ENCODE results near the gene SLC17A7. TPM values are rescaled to one million over a fixed set of nuclear protein-coding genes. Genes with fewer than 3 reads are reported as not detected.

SLC17A7 gene
- total RNA-seq, 2 donors from 2014 or later, result 0.54 to 2.8 TPM

DNA sequence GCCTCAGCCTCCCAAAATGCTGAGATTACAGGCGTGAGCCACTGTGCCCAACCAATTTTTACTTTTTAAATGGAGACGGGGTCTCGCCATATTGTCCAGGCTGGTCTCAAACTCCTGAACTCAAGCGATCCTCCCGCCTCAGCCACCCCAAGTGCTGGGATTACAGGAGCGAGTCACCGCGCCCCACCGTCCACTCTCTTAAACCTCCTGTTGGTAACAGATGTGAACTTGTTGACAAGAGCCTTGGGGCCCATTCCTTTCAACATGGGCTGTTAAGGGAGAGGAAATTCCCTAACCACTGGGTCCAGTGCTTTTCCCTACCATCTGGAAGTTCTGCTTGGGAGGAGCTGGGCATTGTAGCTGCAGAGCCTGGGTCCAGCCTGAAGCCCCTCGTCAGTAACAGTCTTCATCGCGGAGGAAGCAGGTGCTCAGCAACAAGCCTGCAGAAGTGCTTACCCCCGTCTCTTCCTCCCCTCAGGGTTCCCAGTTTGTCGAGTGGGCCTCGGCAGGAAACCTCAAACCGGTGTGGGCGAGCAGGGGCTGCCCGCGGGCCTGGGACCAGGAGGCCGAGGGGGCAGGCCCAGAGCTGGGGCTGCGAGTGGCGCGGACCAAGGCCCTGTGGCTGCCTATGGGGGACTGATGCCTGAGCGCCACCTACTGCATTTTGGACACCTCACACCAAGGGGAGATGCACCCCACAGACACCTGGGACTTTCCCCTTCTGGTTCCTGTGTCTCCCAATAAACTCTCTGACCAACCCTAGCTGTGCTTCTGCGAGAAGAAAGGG lies 28.7 kb upstream of the SLC17A7 start:
- no peaks in the 10 kb centered on the region for H3K27me3 ChIP-seq (replicated peaks; ENCODE audit: insufficient read depth)
- TF ChIP-seq, protein P1, sequence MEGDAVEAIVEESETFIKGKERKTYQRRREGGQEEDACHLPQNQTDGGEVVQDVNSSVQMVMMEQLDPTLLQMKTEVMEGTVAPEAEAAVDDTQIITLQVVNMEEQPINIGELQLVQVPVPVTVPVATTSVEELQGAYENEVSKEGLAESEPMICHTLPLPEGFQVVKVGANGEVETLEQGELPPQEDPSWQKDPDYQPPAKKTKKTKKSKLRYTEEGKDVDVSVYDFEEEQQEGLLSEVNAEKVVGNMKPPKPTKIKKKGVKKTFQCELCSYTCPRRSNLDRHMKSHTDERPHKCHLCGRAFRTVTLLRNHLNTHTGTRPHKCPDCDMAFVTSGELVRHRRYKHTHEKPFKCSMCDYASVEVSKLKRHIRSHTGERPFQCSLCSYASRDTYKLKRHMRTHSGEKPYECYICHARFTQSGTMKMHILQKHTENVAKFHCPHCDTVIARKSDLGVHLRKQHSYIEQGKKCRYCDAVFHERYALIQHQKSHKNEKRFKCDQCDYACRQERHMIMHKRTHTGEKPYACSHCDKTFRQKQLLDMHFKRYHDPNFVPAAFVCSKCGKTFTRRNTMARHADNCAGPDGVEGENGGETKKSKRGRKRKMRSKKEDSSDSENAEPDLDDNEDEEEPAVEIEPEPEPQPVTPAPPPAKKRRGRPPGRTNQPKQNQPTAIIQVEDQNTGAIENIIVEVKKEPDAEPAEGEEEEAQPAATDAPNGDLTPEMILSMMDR (IDR thresholded peaks at IDR 0.05), result no peak
- no peaks in the 10 kb centered on the region for H3K36me3 ChIP-seq
- H3K9me3 ChIP-seq, result no peaks in the 10 kb centered on the region
- H3K4me3 ChIP-seq, result no peak overlapping the region
- ATAC-seq (ENCODE audit: insufficient number of reproducible peaks, low FRiP score, low read depth) (no peak), DNase-seq (ENCODE audit: low spot score) (no peak)
- no peak overlapping the region for H3K27ac ChIP-seq
- H3K4me1 ChIP-seq (ENCODE audit: control insufficient read depth in 1 of 2, low read depth in 2 of 2), result peaks cover 4 to 14% of the 10 kb centered on the region in 2 donors

DNA sequence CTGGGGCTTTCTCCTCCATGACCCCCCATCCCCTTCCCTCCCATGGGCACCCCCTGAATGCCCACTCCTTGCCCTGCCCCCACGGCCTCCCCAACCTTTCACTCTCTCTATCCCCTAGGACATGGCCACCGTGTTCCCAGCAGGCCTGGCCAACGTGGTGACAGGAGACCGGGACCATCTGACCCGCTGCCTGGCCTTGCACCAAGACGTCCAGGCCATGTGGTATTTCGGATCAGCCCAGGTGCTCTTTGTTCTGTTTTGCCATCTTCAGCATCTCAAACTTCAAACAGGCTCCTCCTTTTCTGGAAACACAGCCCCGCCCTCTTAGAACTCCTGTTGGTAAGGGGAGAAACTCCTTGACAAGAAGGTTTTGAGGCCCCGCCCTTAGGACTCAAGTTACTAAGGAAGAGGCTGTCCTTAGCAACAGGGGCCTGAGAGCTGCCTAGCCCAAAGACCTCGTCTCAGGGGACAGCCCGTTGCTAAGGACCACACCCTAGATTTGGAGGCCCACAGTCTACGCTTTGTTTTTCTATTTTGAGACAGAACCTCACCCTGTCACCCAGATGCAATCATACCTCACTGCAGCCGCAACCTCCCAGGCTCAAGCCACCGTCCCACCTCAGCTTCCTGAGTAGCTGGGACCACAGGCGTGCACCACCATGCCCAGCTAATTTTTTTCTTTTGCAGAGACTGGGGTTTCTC lies 27.6 kb upstream of the SLC17A7 start:
- DNase-seq (ENCODE audit: low spot score), result peak; percentile 31
- Histone ChIP-seq H3K9me3 (no peaks in the 10 kb centered on the region), H3K4me1 (ENCODE audit: control insufficient read depth in 1 of 2, low read depth in 2 of 2) (peaks cover 4 to 7% of the 10 kb centered on the region in 2 donors), H3K4me3 (no peak overlapping the region), H3K27ac (peak overlapping the region in 1 of 2 donors; percentile 11), H3K36me3 (no peaks in the 10 kb centered on the region), H3K27me3 (replicated peaks; ENCODE audit: insufficient read depth) (no peaks in the 10 kb centered on the region)
- TF ChIP-seq, protein P1 (IDR thresholded peaks at IDR 0.05), result no peak
- peak; percentile 24 for ATAC-seq (ENCODE audit: insufficient number of reproducible peaks, low FRiP score, low read depth)

DNA sequence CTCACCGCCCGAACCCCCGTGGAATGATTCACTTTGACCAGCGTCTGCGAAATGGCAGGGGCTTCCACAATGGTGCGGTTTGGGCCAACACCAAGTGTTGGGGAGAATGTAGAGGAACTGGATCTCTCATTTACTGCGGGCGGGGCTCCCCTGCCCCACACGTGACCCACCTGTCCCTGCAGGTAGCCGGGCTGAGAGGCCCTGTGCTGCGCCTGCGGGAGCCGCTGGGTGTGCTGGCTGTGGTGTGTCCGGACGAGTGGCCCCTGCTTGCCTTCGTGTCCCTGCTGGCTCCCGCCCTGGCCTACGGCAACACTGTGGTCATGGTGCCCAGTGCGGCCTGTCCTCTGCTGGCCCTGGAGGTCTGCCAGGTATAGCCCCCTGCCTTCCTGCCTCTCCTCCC lies 26.9 kb upstream of the SLC17A7 start:
- Histone ChIP-seq H3K36me3 (no peaks in the 10 kb centered on the region), H3K9me3 (no peaks in the 10 kb centered on the region), H3K27me3 (replicated peaks; ENCODE audit: insufficient read depth) (no peaks in the 10 kb centered on the region), H3K27ac (peak overlapping the region in 1 of 2 donors; percentile 11), H3K4me1 (ENCODE audit: control insufficient read depth in 1 of 2, low read depth in 2 of 2) (no peaks in the 10 kb centered on the region), H3K4me3 (no peak overlapping the region)
- ATAC-seq (ENCODE audit: insufficient number of reproducible peaks, low FRiP score, low read depth) (no peak), DNase-seq (ENCODE audit: low spot score) (no peak)
- TF ChIP-seq, protein P1 (IDR thresholded peaks at IDR 0.05), result no peak

- Histone ChIP-seq H3K4me3 (no peak overlapping the region), H3K9me3 (no peaks in the 10 kb centered on the region), H3K36me3 (peaks cover 4% of the 10 kb centered on the region), H3K27ac (no peak overlapping the region), H3K27me3 (replicated peaks; ENCODE audit: insufficient read depth) (no peaks in the 10 kb centered on the region), H3K4me1 (ENCODE audit: control insufficient read depth in 1 of 2, low read depth in 2 of 2) (no peaks in the 10 kb centered on the region)
- ATAC-seq (ENCODE audit: insufficient number of reproducible peaks, low FRiP score, low read depth), result no peak
- TF ChIP-seq, protein P1 (IDR thresholded peaks at IDR 0.05), result no peak
- DNase-seq (ENCODE audit: low spot score), result no peak
Measured at GRCh38 chr19:49465371-49465770, 24.0 kb upstream of the SLC17A7 start.

- H3K4me3 ChIP-seq, result no peak overlapping the region
- TF ChIP-seq, protein P1 (IDR thresholded peaks at IDR 0.05), result no peak
- peaks cover 11% of the 10 kb centered on the region for H3K36me3 ChIP-seq
- DNase-seq (ENCODE audit: low spot score) (no peak), ATAC-seq (ENCODE audit: insufficient number of reproducible peaks, low FRiP score, low read depth) (no peak)
- no peaks in the 10 kb centered on the region for H3K4me1 ChIP-seq (ENCODE audit: control insufficient read depth in 1 of 2, low read depth in 2 of 2)
- H3K27me3 ChIP-seq (replicated peaks; ENCODE audit: insufficient read depth), result no peaks in the 10 kb centered on the region
- no peaks in the 10 kb centered on the region for H3K9me3 ChIP-seq
- no peak overlapping the region for H3K27ac ChIP-seq
Measured at GRCh38 chr19:49463960-49464740, 22.8 kb upstream of the SLC17A7 start.
